SK-N-SH (cell line): ENCODE data around the gene ACACB. TPM values are rescaled to one million over a fixed set of nuclear protein-coding genes. Genes with fewer than 3 reads are reported as not detected.

Source experiments
- CTCF ChIA-PET: fragments of 300-600, 350-600 bp; formaldehyde crosslinking; extraction: SDS; loops from one replicate; lab custom pipeline; 2021; lab: Yijun Ruan, JAX
- POLR2A ChIA-PET: fragments of 350-600 bp; sonication (Branson Sonifier 250); formaldehyde crosslinking; extraction: SDS; loops from one replicate; lab custom pipeline; 2020; ENCODE audit warnings: antibody characterized with exemption, inconsistent platforms; lab: Yijun Ruan, JAX
- DNase-seq: peaks from one replicate; pipeline ENCODE4 v3.0.0; 2012
- H2AFZ ChIP-seq: fragments of 200-600 bp; sonication (generic); 2 replicates; pipeline ENCODE4 v1.8.1; 2016; ENCODE audit warnings: antibody characterized with exemption, mild to moderate bottlenecking, low read depth
- H3F3A ChIP-seq: fragments of 200-600 bp; sonication (generic); replicated peaks from 2 replicates; pipeline ENCODE3; 2016; ENCODE audit warnings: antibody characterized with exemption, mild to moderate bottlenecking; ENCODE audit not compliant: insufficient read depth
- H3K27ac ChIP-seq, 2 experiments: fragments of 200-500 bp in 1 of 2; fragments of 200-600 bp in 1 of 2; sonication (Bioruptor generic) in 1 of 2; sonication (generic), shearing (Covaris generic) in 1 of 2; 2 replicates each; pipeline versions ENCODE4 v1.5.1 to v1.6.1; 2014 to 2016; ENCODE audit warnings: low read depth in 2 of 2, inconsistent platforms in 1 of 2, low read length in 1 of 2, mild to moderate bottlenecking in 1 of 2, mixed read lengths in 1 of 2
- H3K27me3 ChIP-seq: fragments of 200-600 bp; sonication (generic), shearing (Covaris generic); 2 replicates; pipeline ENCODE4 v1.6.1; 2016; ENCODE audit warnings: mixed run types; ENCODE audit not compliant: insufficient read depth
- H3K36me3 ChIP-seq, 2 experiments: fragments of 200-500 bp in 1 of 2; fragments of 200-600 bp in 1 of 2; sonication (Bioruptor generic) in 1 of 2; sonication (generic) in 1 of 2; replicated peaks in 1 of 2; 2 replicates each; pipeline versions ENCODE3 to v1.5.1; 2014 to 2016; ENCODE audit warnings: low read length in 1 of 2, mild to moderate bottlenecking in 1 of 2; ENCODE audit not compliant: insufficient read depth in 2 of 2, control insufficient read depth in 1 of 2
- H3K4me1 ChIP-seq, 2 experiments: fragments of 200-500 bp in 1 of 2; fragments of 200-600 bp in 1 of 2; sonication (Bioruptor generic) in 1 of 2; sonication (generic), shearing (Covaris generic) in 1 of 2; 2 replicates each; pipeline versions ENCODE4 v1.5.1 to v1.6.1; 2014 to 2016; ENCODE audit warnings: low read depth in 1 of 2, low read length in 1 of 2, mixed run types in 1 of 2; ENCODE audit not compliant: insufficient read depth in 2 of 2, control insufficient read depth in 1 of 2
- H3K4me2 ChIP-seq: fragments of 200-600 bp; sonication (generic), shearing (Covaris generic); 2 replicates; pipeline ENCODE4 v1.6.1; 2017; ENCODE audit warnings: mixed run types
- H3K4me3 ChIP-seq, 2 experiments: fragments of 200-500 bp in 1 of 2; fragments of 200-600 bp in 1 of 2; sonication (Bioruptor generic) in 1 of 2; sonication (generic), shearing (Covaris generic) in 1 of 2; 2 replicates each; pipeline versions ENCODE4 v1.5.1 to v1.8.1; 2014 to 2016; ENCODE audit warnings: low read depth in 2 of 2, inconsistent platforms in 1 of 2, low read length in 1 of 2, mild to moderate bottlenecking in 1 of 2, mixed read lengths in 1 of 2, moderate library complexity in 1 of 2
- H3K79me2 ChIP-seq: fragments of 200-600 bp; sonication (generic); 2 replicates; pipeline ENCODE4 v1.8.1; 2017; ENCODE audit warnings: mild to moderate bottlenecking; ENCODE audit not compliant: insufficient read depth
- H3K9ac ChIP-seq: fragments of 200-600 bp; sonication (generic); 2 replicates; pipeline ENCODE4 v1.6.1; 2017; ENCODE audit warnings: mixed run types
- H3K9me2 ChIP-seq: fragments of 200-600 bp; sonication (generic); 2 replicates; pipeline ENCODE4 v1.6.1; 2017; ENCODE audit warnings: mixed run types
- H3K9me3 ChIP-seq: fragments of 200-600 bp; sonication (generic); 2 replicates; pipeline ENCODE4 v1.6.1; 2017; ENCODE audit warnings: mixed run types, mild to moderate bottlenecking, moderate library complexity
- H4K20me1 ChIP-seq: fragments of 200-600 bp; sonication (generic); 2 replicates; pipeline ENCODE4 v1.6.1; 2017; ENCODE audit warnings: mild to moderate bottlenecking, mixed run types; ENCODE audit not compliant: insufficient read depth
- CHD2 ChIP-seq: fragments of 150-350 bp; IDR thresholded peaks from 2 replicates; pipeline ENCODE4 v1.6.1; 2018; ENCODE audit warnings: low read length; ENCODE audit not compliant: partially characterized antibody
- EP300 ChIP-seq, 2 experiments: IDR thresholded peaks; 2 replicates each; pipeline versions ENCODE4 v1.4.0 to v1.6.1; 2012; ENCODE audit warnings: borderline replicate concordance in 1 of 2, low read depth in 1 of 2, low read length in 1 of 2
- EZH2phosphoT487 ChIP-seq: fragments of 200-600 bp; sonication (generic); IDR thresholded peaks from 2 replicates; pipeline ENCODE4 v1.6.1; 2017; ENCODE audit warnings: low read depth, mixed run types, mild to moderate bottlenecking, antibody characterized with exemption, moderate library complexity, borderline replicate concordance
- FOSL2 ChIP-seq: IDR thresholded peaks from 2 replicates; pipeline ENCODE4 v1.4.0; 2012; ENCODE audit warnings: low read depth, mild to moderate bottlenecking, moderate library complexity, borderline replicate concordance
- JUND ChIP-seq: IDR thresholded peaks from 2 replicates; pipeline ENCODE4 v1.4.0; 2012
- MEF2A ChIP-seq: IDR thresholded peaks from 2 replicates; pipeline ENCODE4 v1.4.0; 2012; ENCODE audit warnings: low read depth, borderline replicate concordance
- MXI1 ChIP-seq: IDR thresholded peaks from 2 replicates; pipeline ENCODE4 v1.6.1; 2012; ENCODE audit warnings: mild to moderate bottlenecking, low read depth, low read length, improper control_type of control experiment
- PBX3 ChIP-seq: IDR thresholded peaks from 2 replicates; pipeline ENCODE4; 2012
- POLR2AphosphoS5 ChIP-seq: IDR thresholded peaks from 2 replicates; pipeline ENCODE4 v1.6.1; 2012; ENCODE audit warnings: low read depth, low read length
- RAD21 ChIP-seq: IDR thresholded peaks from 2 replicates; pipeline ENCODE4 v1.6.1; 2012; ENCODE audit warnings: mild to moderate bottlenecking, low read length
- SMC3 ChIP-seq: IDR thresholded peaks from 2 replicates; pipeline ENCODE4 v1.6.1; 2012; ENCODE audit warnings: low read depth, low read length, improper control_type of control experiment
- TAF1 ChIP-seq: IDR thresholded peaks from 2 replicates; pipeline ENCODE4 v1.6.1; 2012; ENCODE audit warnings: low read depth, mild to moderate bottlenecking, low read length, moderate library complexity, borderline replicate concordance
- TCF12 ChIP-seq: IDR thresholded peaks from 2 replicates; pipeline ENCODE4 v1.4.0; 2012
- TEAD4 ChIP-seq: IDR thresholded peaks from 2 replicates; pipeline ENCODE4 v1.4.0; 2012; ENCODE audit warnings: mild to moderate bottlenecking, borderline replicate concordance; ENCODE audit not compliant: insufficient read depth
- YY1 ChIP-seq: IDR thresholded peaks from 2 replicates; pipeline ENCODE4 v1.4.0; 2012; ENCODE audit warnings: low read depth, mild to moderate bottlenecking
- WGBS: methylation state at CpG from one replicate; pipeline ENCODE4 v1.1.6; 2017; ENCODE audit warnings: low lambda C conversion rate; 5-methylcytosine and 5-hydroxymethylcytosine counted together
- polyA plus RNA-seq, 3 experiments: library from polyadenylated mRNA; depleted of rRNA; stranded (reverse); fragments of >200 nt; gene quantifications; 2 replicates each; pipeline ENCODE4 v1.2.3, GENCODE V29; 2012
- TF ChIP-seq, protein P1 (sequence below): IDR thresholded peaks from 2 replicates; pipeline ENCODE4 v1.4.0; 2012; ENCODE audit warnings: low read depth, borderline replicate concordance
- TF ChIP-seq, protein P2 (sequence below): IDR thresholded peaks from 2 replicates; pipeline ENCODE4 v1.6.1; 2012; ENCODE audit warnings: mild to moderate bottlenecking, low read depth, low read length, moderate library complexity

ACACB gene
- polyA plus RNA-seq, 1 of the 3 experiments (the other 2 are of a cell fraction) = 6.1 TPM

- H2AFZ ChIP-seq = no peak overlapping the region
- H3K9me3 ChIP-seq = no peaks in the 10 kb centered on the region
- H3K4me1 ChIP-seq = no peaks in the 10 kb centered on the region
- no peak overlapping the region for H3K4me2 ChIP-seq
- ChIA-PET POLR2A (no interaction called here), CTCF (interaction anchor here (1.0 kb wide), 1 partner anchor 199 kb away, joined by 3 read pairs; no protein-coding TSS in a partner anchor)
- no peak for DNase-seq
- H3K4me3 ChIP-seq = no peak overlapping the region
- no peaks in the 10 kb centered on the region for H3K27me3 ChIP-seq
- no peaks in the 10 kb centered on the region for H4K20me1 ChIP-seq
- TF ChIP-seq, protein P1, sequence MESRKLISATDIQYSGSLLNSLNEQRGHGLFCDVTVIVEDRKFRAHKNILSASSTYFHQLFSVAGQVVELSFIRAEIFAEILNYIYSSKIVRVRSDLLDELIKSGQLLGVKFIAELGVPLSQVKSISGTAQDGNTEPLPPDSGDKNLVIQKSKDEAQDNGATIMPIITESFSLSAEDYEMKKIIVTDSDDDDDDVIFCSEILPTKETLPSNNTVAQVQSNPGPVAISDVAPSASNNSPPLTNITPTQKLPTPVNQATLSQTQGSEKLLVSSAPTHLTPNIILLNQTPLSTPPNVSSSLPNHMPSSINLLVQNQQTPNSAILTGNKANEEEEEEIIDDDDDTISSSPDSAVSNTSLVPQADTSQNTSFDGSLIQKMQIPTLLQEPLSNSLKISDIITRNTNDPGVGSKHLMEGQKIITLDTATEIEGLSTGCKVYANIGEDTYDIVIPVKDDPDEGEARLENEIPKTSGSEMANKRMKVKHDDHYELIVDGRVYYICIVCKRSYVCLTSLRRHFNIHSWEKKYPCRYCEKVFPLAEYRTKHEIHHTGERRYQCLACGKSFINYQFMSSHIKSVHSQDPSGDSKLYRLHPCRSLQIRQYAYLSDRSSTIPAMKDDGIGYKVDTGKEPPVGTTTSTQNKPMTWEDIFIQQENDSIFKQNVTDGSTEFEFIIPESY = no peak
- TF ChIP-seq JUND = no peak
- no peak for TF ChIP-seq YY1
- TF ChIP-seq SMC3 = no peak
- no peak for TF ChIP-seq TEAD4
- no peak for TF ChIP-seq CHD2
- TF ChIP-seq TCF12 = no peak
- TF ChIP-seq POLR2AphosphoS5 = no peak
- TF ChIP-seq RAD21 = no peak
- no peak overlapping the region for H3K27ac ChIP-seq
- H3K79me2 ChIP-seq = no peaks in the 10 kb centered on the region
- peaks cover 0 to 3% of the 10 kb centered on the region in 2 experiments for H3K36me3 ChIP-seq
- no peak overlapping the region for H3K9ac ChIP-seq
- WGBS = 91% methylated on average over 10 of the region's 10 CpGs
- no peaks in the 10 kb centered on the region for H3F3A ChIP-seq
- no peaks in the 10 kb centered on the region for H3K9me2 ChIP-seq
Measured at GRCh38 chr12:109186993-109187653, 70.7 kb downstream of the ACACB start.

GRCh38 chr12:109188108-109188712 is 71.8 kb downstream of the ACACB start:
- no peaks in the 10 kb centered on the region for H3K9me2 ChIP-seq
- no peaks in the 10 kb centered on the region for H3K4me1 ChIP-seq
- H3K4me2 ChIP-seq = no peak overlapping the region
- POLR2A ChIA-PET = no interaction called here
- H3K27me3 ChIP-seq = no peaks in the 10 kb centered on the region
- no peak for DNase-seq
- no peak overlapping the region for H3K4me3 ChIP-seq
- H3K36me3 ChIP-seq = peaks cover 0 to 3% of the 10 kb centered on the region in 2 experiments
- no peak overlapping the region for H2AFZ ChIP-seq
- H3F3A ChIP-seq = no peaks in the 10 kb centered on the region
- no peak overlapping the region for H3K9ac ChIP-seq
- WGBS = 78% methylated on average over 4 of the region's 4 CpGs
- no peaks in the 10 kb centered on the region for H3K9me3 ChIP-seq
- no peaks in the 10 kb centered on the region for H4K20me1 ChIP-seq
- no peak overlapping the region for H3K27ac ChIP-seq
- no peaks in the 10 kb centered on the region for H3K79me2 ChIP-seq
- CTCF ChIA-PET = interaction anchor here (0.6 kb wide), 1 partner anchor 76 kb away, joined by 3 read pairs; no protein-coding TSS in a partner anchor
- TF ChIP-seq POLR2AphosphoS5 (no peak), TEAD4 (no peak), EP300 (IDR thresholded peaks at IDR 0.05; ENCODE audit: borderline replicate concordance in 1 of 2, low read depth in 1 of 2, low read length in 1 of 2) (no peak), MEF2A (no peak), JUND (no peak), PBX3 (no peak), FOSL2 (no peak), EZH2phosphoT487 (no peak), MXI1 (no peak), YY1 (no peak), CHD2 (no peak), TAF1 (no peak)
- TF ChIP-seq, protein P2, sequence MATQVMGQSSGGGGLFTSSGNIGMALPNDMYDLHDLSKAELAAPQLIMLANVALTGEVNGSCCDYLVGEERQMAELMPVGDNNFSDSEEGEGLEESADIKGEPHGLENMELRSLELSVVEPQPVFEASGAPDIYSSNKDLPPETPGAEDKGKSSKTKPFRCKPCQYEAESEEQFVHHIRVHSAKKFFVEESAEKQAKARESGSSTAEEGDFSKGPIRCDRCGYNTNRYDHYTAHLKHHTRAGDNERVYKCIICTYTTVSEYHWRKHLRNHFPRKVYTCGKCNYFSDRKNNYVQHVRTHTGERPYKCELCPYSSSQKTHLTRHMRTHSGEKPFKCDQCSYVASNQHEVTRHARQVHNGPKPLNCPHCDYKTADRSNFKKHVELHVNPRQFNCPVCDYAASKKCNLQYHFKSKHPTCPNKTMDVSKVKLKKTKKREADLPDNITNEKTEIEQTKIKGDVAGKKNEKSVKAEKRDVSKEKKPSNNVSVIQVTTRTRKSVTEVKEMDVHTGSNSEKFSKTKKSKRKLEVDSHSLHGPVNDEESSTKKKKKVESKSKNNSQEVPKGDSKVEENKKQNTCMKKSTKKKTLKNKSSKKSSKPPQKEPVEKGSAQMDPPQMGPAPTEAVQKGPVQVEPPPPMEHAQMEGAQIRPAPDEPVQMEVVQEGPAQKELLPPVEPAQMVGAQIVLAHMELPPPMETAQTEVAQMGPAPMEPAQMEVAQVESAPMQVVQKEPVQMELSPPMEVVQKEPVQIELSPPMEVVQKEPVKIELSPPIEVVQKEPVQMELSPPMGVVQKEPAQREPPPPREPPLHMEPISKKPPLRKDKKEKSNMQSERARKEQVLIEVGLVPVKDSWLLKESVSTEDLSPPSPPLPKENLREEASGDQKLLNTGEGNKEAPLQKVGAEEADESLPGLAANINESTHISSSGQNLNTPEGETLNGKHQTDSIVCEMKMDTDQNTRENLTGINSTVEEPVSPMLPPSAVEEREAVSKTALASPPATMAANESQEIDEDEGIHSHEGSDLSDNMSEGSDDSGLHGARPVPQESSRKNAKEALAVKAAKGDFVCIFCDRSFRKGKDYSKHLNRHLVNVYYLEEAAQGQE = no peak
- TF ChIP-seq, protein P1 = no peak
